Hepatocyte (in vitro differentiated cells): ENCODE measurements around the gene AGAP2. TPM values are rescaled to one million over a fixed set of nuclear protein-coding genes. Genes with fewer than 3 reads are reported as not detected.

Experiments
- DNase-seq: peaks from one replicate; pipeline ENCODE4 v3.0.0-alpha.2; 2016; ENCODE audit warnings: low spot score
- H2AFZ ChIP-seq: fragments of 200-600 bp; sonication (generic); 2 replicates; pipeline ENCODE4 v1.6.0; 2016; ENCODE audit warnings: antibody characterized with exemption, mild to moderate bottlenecking
- H3K27ac ChIP-seq: fragments of 200-600 bp; sonication (generic); 2 replicates; pipeline ENCODE4 v1.5.1; 2016; ENCODE audit warnings: mild to moderate bottlenecking
- H3K27me3 ChIP-seq: fragments of 200-600 bp; sonication (generic); 2 replicates; pipeline ENCODE4 v1.6.1; 2016
- H3K36me3 ChIP-seq: fragments of 200-600 bp; sonication (generic); replicated peaks from 2 replicates; pipeline ENCODE4 v1.5.1; 2016; ENCODE audit warnings: low read depth; ENCODE audit not compliant: insufficient read depth
- H3K4me1 ChIP-seq: fragments of 200-600 bp; sonication (generic); 2 replicates; pipeline ENCODE4 v1.5.1; 2016; ENCODE audit warnings: mild to moderate bottlenecking, moderate library complexity; ENCODE audit not compliant: insufficient read depth
- H3K4me2 ChIP-seq: fragments of 200-600 bp; sonication (generic); 2 replicates; pipeline ENCODE4 v1.6.0; 2016
- H3K4me3 ChIP-seq: fragments of 200-600 bp; sonication (generic); 2 replicates; pipeline ENCODE4 v1.5.1; 2016; ENCODE audit warnings: mild to moderate bottlenecking
- H3K79me2 ChIP-seq: fragments of 200-600 bp; sonication (generic); 2 replicates; pipeline ENCODE4 v1.6.0; 2017; ENCODE audit warnings: mild to moderate bottlenecking
- H3K9me2 ChIP-seq: fragments of 200-600 bp; sonication (generic); replicated peaks from 2 replicates; pipeline ENCODE4 v1.6.0; 2017; ENCODE audit warnings: mild to moderate bottlenecking; ENCODE audit not compliant: insufficient read depth
- H3K9me3 ChIP-seq: fragments of 200-600 bp; sonication (generic); 2 replicates; pipeline ENCODE4 v1.5.1; 2016; ENCODE audit warnings: low read depth, mild to moderate bottlenecking
- H4K20me1 ChIP-seq: fragments of 200-600 bp; sonication (generic); 2 replicates; pipeline ENCODE4 v1.6.0; 2016; ENCODE audit warnings: mild to moderate bottlenecking; ENCODE audit not compliant: insufficient read depth, poor library complexity, severe bottlenecking
- CTCF ChIP-seq: fragments of 200-600 bp; sonication (generic); IDR thresholded peaks from 2 replicates; pipeline ENCODE4 v1.5.1; 2016; ENCODE audit warnings: antibody characterized with exemption, mild to moderate bottlenecking; ENCODE audit not compliant: poor library complexity
- EZH2 ChIP-seq: fragments of 200-600 bp; sonication (generic); IDR thresholded peaks from 2 replicates; pipeline ENCODE4 v1.6.1; 2016; ENCODE audit warnings: antibody characterized with exemption, mild to moderate bottlenecking, borderline replicate concordance
- EZH2phosphoT487 ChIP-seq: fragments of 200-600 bp; sonication (generic); IDR thresholded peaks from one replicate; pipeline ENCODE4 v1.6.1; 2018; ENCODE audit warnings: antibody characterized with exemption, mild to moderate bottlenecking, low read depth, moderate library complexity; ENCODE audit not compliant: unreplicated experiment, severe bottlenecking
- WGBS: methylation state at CpG from one replicate; pipeline ENCODE4 v1.1.6; 2016; ENCODE audit warnings: low lambda C conversion rate; ENCODE audit errors: missing lambda C conversion rate; 5-methylcytosine and 5-hydroxymethylcytosine counted together
- polyA plus RNA-seq: library from polyadenylated mRNA; unstranded; fragments of >200 nt; fragmentation: Nextera tagmentation; extraction: Ambion mirVana; gene quantifications from 2 replicates; pipeline ENCODE4 v1.2.1, GENCODE V29; 2016
- total RNA-seq: library from RNA; depleted of rRNA; stranded (reverse); fragments of >200 nt; gene quantifications from 2 replicates; pipeline ENCODE4 v1.2.3, GENCODE V29; 2014

Gene AGAP2
- total and polyA plus RNA-seq, 2 experiments from 2014 or later, result 0.04 to 0.33 TPM

- no peak overlapping the region for H3K27ac ChIP-seq
- peak overlapping the region; percentile 94 for H3K4me2 ChIP-seq
- H3K27me3 ChIP-seq, result peaks cover 91% of the 10 kb centered on the region
- H3K4me3 ChIP-seq, result no peak overlapping the region
- no peaks in the 10 kb centered on the region for H3K9me3 ChIP-seq
- peaks cover 23% of the 10 kb centered on the region for H3K4me1 ChIP-seq
- H2AFZ ChIP-seq, result no peak overlapping the region
- no peak for DNase-seq
- 28% methylated on average over 7 of the region's 7 CpGs for WGBS
- H4K20me1 ChIP-seq, result no peaks in the 10 kb centered on the region
- no peaks in the 10 kb centered on the region for H3K36me3 ChIP-seq
- no peaks in the 10 kb centered on the region for H3K79me2 ChIP-seq
- H3K9me2 ChIP-seq, result no peaks in the 10 kb centered on the region
- no peak for TF ChIP-seq CTCF
- TF ChIP-seq EZH2phosphoT487, result no peak
Observed at GRCh38 chr12:57739387-57739786, 845 bp upstream of the AGAP2 start.

GRCh38 chr12:57737467-57738460 is 778 bp downstream of the AGAP2 start:
- Histone ChIP-seq H3K9me3 (no peaks in the 10 kb centered on the region), H4K20me1 (no peaks in the 10 kb centered on the region), H2AFZ (peak overlapping the region; percentile 68), H3K27ac (no peak overlapping the region), H3K79me2 (no peaks in the 10 kb centered on the region), H3K27me3 (peaks cover 98% of the 10 kb centered on the region), H3K4me1 (peaks cover 23% of the 10 kb centered on the region), H3K4me3 (peak overlapping the region; percentile 42), H3K36me3 (no peaks in the 10 kb centered on the region), H3K9me2 (no peaks in the 10 kb centered on the region), H3K4me2 (peak overlapping the region; percentile 94)
- peak; percentile 60 for DNase-seq
- peak; percentile 75 for TF ChIP-seq EZH2phosphoT487
- peak; percentile 36 for TF ChIP-seq CTCF
- peak; percentile 96 for TF ChIP-seq EZH2
- 1% methylated on average over 35 of the region's 110 CpGs for WGBS

- H3K27ac ChIP-seq, result no peak overlapping the region
- H3K4me2 ChIP-seq, result peak overlapping the region; percentile 94
- H3K27me3 ChIP-seq, result peaks cover 100% of the 10 kb centered on the region
- H3K36me3 ChIP-seq, result no peaks in the 10 kb centered on the region
- H3K9me2 ChIP-seq, result no peaks in the 10 kb centered on the region
- H4K20me1 ChIP-seq, result no peaks in the 10 kb centered on the region
- 3% methylated on average over 25 of the region's 31 CpGs for WGBS
- DNase-seq, result no peak
- H3K79me2 ChIP-seq, result no peaks in the 10 kb centered on the region
- TF ChIP-seq CTCF (no peak), EZH2phosphoT487 (peak; percentile 23), EZH2 (peak; percentile 81)
- peaks cover 23% of the 10 kb centered on the region for H3K4me1 ChIP-seq
- peak overlapping the region; percentile 68 for H2AFZ ChIP-seq
- H3K9me3 ChIP-seq, result no peaks in the 10 kb centered on the region
- H3K4me3 ChIP-seq, result no peak overlapping the region
Observed at GRCh38 chr12:57736741-57737466, 1.6 kb downstream of the AGAP2 start.
